GM19395 (cell line): ENCODE measurements around the gene EPN1.
"Not testable (repeated sequence)": the region's sequence is repeated elsewhere in the genome, so short reads cannot be mapped to it uniquely, and the experiment has no call there.

ENCODE experiments used
- ATAC-seq: cut with Tn5 transposase; IDR thresholded peaks from one replicate; pipeline ENCODE4 v1.9.1; 2021; ENCODE audit warnings: mild to moderate bottlenecking, moderate library complexity; ENCODE audit not compliant: unreplicated experiment

The EPN1 gene

DNA sequence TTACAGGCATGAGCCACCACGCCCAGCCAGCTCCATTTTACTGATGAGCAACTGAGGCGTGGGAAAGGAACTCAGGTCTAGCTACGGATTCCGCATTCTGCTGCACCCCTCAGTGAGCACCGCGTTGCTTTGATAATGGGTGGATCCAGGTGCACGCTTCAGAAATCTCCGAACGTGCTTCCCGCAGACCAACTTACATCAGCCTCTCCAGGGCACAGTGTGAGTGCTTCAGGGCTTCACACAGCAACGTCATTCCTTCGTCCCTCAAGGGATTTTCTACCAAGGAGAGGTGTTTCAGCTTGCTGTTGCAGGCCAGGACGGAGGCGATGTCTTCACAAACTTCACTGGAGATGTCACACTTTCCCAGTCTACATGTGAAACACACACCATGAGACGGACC is 41.5 kb downstream of the EPN1 start:
- no peak for ATAC-seq

DNA sequence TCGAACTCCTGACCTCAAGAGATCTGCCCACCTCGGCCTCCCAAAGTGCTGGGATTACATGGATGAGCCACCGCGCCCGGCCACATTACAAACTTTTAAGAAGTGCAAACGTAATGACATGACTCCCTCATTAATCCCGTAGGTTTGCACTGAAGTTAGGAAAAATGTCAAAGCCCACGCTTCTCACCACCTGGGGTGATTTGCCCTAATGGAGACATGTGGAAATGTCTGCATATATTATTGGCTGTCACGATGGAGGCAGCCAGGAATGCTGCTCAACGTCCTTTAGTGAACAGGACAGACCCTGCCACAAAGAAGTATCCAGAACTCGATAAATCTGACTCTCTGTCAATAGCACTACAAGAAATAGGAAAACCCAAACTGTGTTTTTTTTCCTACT is 42.2 kb downstream of the EPN1 start:
- ATAC-seq: no peak

DNA sequence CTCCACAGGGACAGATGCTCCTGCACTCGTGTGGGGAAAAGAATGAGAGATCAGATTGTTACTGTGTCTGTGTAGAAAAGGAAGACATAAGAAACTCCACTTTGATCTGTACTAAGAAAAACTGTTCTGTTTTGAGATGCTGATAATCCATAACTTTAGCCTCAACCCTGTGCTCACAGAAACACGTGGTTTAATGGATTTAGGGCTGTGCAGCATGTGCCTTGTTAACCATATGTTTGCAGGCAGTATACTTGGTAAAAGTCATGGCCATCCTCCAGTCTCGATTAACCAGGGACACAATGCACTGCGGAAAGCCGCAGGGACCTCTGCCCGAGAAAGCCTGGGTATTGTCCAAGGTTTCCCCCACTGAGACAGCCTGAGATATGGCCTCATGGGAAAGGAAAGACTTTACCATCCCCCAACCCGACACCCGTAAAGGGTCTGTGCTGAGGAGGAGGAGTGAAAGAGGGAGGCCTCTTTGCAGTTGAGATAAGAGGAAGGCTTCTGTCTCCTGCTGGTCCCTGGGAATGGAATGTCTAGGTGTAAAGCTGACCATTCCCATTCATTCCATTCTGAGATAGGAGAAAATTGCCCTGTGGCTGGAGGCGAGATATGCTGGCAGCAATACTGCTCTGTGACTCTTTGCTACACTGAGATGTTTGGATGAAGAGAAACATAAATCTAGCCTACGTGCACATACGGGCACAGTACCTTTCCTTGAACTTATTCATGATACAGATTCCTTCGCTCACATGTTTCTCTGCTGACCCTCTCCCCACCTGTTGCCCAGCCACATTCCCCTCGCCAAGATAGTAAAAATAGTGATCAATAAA is 43.1 kb downstream of the EPN1 start:
- not testable (repeated sequence) for ATAC-seq

DNA sequence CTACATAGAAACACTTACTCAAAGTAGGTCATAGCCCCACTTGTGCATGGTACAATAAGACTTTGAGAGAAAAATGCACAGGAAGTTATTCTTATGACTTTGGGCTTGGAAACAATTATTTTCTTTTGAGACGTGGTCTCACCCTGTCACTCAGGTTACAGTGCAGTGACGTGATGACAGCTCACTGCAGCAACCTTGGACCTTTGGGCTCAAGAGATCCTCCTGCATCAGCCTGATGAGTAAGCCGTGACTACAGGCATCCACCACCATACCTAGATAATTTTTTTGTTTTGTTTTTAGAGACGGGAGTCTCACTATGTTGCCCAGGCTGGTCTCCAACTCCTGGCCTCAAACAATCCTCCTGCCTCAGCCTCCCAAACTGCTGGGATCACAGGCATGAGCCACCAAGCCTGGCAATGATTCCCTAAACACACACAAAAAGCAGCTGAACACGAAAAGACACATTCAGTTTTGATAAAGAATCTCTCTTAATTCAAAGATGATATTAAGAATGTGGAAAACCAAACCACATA is 45.3 kb downstream of the EPN1 start:
- ATAC-seq: no peak

DNA sequence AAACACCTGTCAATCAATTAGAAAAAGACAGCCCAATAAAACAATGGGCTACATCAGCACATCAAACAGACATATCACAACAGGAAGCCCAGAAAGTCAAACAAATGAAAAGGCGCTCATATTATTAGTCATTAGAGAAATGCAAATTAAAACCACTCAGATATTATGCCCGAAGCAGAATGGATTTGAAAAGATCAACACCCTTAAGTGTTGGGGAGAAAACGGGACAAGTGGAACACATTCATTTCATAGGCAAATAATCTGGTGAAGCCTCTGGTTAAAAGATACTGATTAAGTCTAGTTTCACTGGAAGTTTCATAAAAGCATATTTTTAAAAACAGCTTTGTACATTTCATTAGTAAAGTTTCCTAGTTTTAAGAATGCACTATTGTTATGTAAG is 45.8 kb downstream of the EPN1 start:
- no peak for ATAC-seq

DNA sequence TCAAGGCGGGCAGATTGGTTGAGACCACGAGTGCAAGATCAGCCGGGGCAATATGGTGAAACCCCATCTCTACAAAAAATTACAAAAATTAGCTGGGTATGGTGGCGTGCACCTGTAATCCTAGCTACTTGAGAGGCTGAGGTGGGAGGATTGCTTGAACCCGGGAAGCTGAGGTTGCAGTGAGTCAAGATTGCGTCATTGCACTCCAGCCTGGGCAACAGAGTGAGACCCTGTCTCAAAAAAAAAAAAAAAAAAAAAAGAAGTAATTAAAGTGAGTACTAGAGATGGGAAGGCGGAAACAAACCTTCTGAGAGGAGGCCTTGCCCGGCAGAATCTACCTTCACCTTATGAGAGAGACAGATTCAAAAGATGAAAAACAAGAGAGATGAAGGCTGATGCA is 48.5 kb downstream of the EPN1 start:
- no peak for ATAC-seq

DNA sequence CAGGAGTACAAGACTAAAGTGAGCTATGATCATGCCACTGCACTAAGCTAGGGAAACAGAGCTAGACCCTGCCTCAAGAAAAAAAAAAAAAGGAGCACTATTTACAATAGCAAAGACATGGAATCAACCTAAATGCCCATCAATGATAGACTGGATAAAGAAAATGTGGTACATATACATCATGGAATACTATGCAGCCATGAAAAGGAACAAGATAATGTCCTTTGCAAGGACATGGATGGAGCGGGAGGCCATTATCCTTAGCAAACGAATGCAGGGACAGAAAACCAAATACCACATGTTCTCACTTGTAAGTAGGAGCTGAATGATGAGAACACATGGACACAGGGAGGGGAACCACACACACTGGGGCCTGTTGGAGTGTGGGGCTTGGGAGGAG is 55.4 kb downstream of the EPN1 start:
- not testable (repeated sequence) for ATAC-seq

DNA sequence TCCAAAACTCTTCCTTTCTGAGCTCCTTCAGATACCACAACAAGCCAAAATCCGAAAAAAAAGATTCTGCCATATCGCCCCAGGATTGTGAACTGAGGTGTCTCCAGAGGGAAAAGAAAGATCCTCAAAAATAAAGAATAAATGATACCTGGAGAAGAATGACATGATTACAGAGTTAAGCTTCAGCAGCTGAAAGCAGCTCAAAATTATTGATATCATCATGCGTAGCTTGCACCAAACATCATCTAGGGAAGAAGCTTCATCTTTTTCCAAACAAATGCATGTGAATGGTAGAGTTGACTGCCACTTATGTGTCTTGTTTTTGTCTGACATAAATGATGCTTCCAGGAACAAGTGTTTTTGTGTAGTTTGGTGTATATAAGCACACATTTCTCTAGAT is 63.3 kb downstream of the EPN1 start, which contains the start of gene NLRP9:
Gene NLRP9, minus strand, starts transcription at position 101 of the 400 bp plus-strand sequence. Its CDS starts 28 bp downstream, at position 73.
- ATAC-seq: no peak

DNA sequence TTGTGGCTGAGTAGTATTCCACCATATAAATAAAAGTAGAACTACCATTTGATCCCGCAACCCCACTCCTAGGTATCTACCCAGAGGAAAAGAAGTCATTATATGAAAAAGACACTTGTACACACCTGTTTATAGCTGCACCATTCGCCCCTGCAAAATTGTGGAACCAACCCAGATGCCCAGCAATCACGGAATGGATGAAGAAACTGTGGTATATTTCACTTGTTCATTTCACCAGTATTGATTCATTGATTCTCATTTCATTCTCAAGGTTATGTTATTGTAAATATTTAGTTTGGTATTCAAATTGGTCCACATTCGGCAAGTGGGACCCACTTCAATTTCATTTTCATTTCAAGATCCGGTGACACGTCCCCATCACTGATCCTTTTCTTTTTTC is 75.7 kb downstream of the EPN1 start:
- no peak for ATAC-seq

DNA sequence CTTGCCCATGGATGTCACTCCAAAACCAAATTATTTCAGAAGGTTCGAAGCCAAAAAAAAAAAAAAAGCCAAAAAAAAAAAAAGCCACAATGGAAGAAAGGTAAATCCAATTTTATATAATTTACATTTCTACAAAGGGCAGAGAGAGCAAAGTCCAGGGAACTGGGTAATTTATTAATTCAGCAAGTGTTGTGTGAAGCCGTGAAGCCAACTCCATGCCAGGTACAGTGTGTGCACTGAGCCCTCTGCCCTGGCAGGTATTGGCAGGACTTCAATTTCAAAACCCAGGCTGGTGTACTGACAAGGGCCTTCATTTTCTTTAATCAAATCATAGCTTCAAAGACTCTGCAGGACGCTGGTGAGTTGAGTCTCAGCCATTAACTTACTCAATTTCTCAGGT is 78.4 kb downstream of the EPN1 start:
- ATAC-seq: no peak

DNA sequence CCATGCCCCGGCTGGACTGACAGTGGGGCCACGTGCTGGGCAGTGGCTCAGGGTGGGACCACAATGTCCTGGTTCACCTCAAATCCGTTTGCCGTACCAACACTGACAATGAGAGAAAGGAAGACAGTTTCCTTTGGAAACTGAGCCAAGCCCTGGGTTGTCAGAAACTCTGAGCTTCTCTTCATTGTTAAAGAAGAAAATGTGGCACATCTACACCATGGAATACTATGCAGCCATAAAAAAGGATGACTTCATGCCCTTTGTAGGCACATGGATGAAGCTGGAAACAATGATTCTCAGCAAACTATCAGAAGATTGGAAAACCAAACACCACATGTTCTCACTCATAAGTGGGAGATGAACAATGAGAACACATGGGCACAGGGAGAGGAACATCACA is 81.8 kb downstream of the EPN1 start:
- ATAC-seq: not testable (repeated sequence)

DNA sequence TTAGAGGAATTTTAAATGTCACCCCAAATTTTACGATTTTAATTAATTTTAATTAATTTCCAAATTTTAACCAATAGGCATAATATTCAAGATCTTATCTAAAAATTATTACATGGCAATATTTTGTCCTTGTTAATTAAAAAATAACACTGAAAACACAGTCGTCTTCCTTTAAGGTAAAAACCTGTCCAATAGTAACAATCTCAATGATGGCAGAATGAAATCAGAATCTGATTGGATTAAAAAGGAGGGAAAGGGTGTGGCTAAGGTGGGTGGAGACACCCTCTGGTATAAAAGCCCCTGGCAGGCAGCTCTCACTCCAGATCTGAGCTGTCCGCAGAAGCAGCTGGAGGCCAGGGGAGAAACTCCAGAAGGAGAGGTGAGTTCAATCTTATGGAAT is 83.8 kb downstream of the EPN1 start, which contains the start of gene RFPL4A:
Gene RFPL4A, plus strand, starts transcription at position 301 of the 400 bp plus-strand sequence. CDS start 2,704 bp downstream, outside the sequence.
- not testable (repeated sequence) for ATAC-seq
